GM23338 (cell line): ENCODE data around the gene ADORA2A. TPM values are rescaled to one million over a fixed set of nuclear protein-coding genes. Genes with fewer than 3 reads are reported as not detected.

Experiments used
- ATAC-seq: fragments of 200-7000 bp; cut with Tn5 transposase; 3 replicates; pipeline ENCODE4 v1.9.1; 2020
- DNase-seq: peaks from one replicate; pipeline ENCODE4 v3.0.0-alpha.2; 2015; ENCODE audit warnings: low spot score
- H2AFZ ChIP-seq: fragments of 200-600 bp; sonication (generic); 2 replicates; pipeline ENCODE4 v1.8.0; 2016; ENCODE audit warnings: antibody characterized with exemption, mild to moderate bottlenecking, moderate library complexity
- H3F3A ChIP-seq: fragments of 200-600 bp; sonication (generic); replicated peaks from 2 replicates; pipeline ENCODE4 v1.8.0; 2017; ENCODE audit warnings: antibody characterized with exemption, mixed run types, low read depth
- H3K27ac ChIP-seq: fragments of 200-600 bp; sonication (generic); 2 replicates; pipeline ENCODE4 v1.6.1; 2016; ENCODE audit warnings: low read depth
- H3K27me3 ChIP-seq: fragments of 200-600 bp; sonication (generic); 2 replicates; pipeline ENCODE4 v1.8.0; 2016; ENCODE audit warnings: mild to moderate bottlenecking, mixed run types, moderate library complexity; ENCODE audit not compliant: insufficient read depth
- H3K36me3 ChIP-seq: fragments of 200-600 bp; sonication (generic); 2 replicates; pipeline ENCODE4 v1.8.0; 2016; ENCODE audit warnings: mild to moderate bottlenecking; ENCODE audit not compliant: insufficient read depth
- H3K4me1 ChIP-seq: fragments of 200-600 bp; sonication (generic); 2 replicates; pipeline ENCODE4 v1.8.0; 2016; ENCODE audit warnings: mild to moderate bottlenecking, moderate library complexity; ENCODE audit not compliant: insufficient read depth
- H3K4me2 ChIP-seq: fragments of 200-600 bp; sonication (generic); 2 replicates; pipeline ENCODE4 v1.7.1; 2017; ENCODE audit warnings: mixed run types
- H3K4me3 ChIP-seq: fragments of 200-600 bp; sonication (generic); 2 replicates; pipeline ENCODE4 v1.6.1; 2016; ENCODE audit warnings: mixed run types
- H3K79me2 ChIP-seq: fragments of 200-600 bp; sonication (generic); replicated peaks from 2 replicates; pipeline ENCODE4 v1.8.0; 2017; ENCODE audit warnings: mild to moderate bottlenecking; ENCODE audit not compliant: insufficient read depth
- H3K9me2 ChIP-seq: fragments of 200-600 bp; sonication (generic); 2 replicates; pipeline ENCODE4 v1.8.0; 2017; ENCODE audit not compliant: insufficient read depth
- H4K20me1 ChIP-seq: fragments of 200-600 bp; sonication (generic); replicated peaks from 2 replicates; pipeline ENCODE4 v1.8.0; 2017; ENCODE audit warnings: mild to moderate bottlenecking; ENCODE audit not compliant: insufficient read depth
- H3K27ac Mint-ChIP-seq: 2 replicates; pipeline ENCODE4 v1.8.0; 2020; ENCODE audit warnings: inconsistent platforms, mild to moderate bottlenecking, moderate library complexity, mixed read lengths
- H3K27me3 Mint-ChIP-seq: 3 replicates; pipeline ENCODE4 v1.8.0; 2022; ENCODE audit warnings: low read depth, mild to moderate bottlenecking, moderate library complexity, mixed read lengths, inconsistent platforms; ENCODE audit not compliant: insufficient read depth, poor library complexity
- H3K36me3 Mint-ChIP-seq: 3 replicates; pipeline ENCODE4 v1.8.0; 2021; ENCODE audit warnings: low read depth, mild to moderate bottlenecking, inconsistent platforms, moderate library complexity, mixed read lengths
- H3K4me1 Mint-ChIP-seq: 3 replicates; pipeline ENCODE4 v1.8.0; 2020; ENCODE audit warnings: mild to moderate bottlenecking, inconsistent platforms, mixed read lengths
- H3K4me3 Mint-ChIP-seq: 3 replicates; pipeline ENCODE4 v1.8.0; 2021; ENCODE audit warnings: moderate library complexity, mild to moderate bottlenecking, inconsistent platforms, mixed read lengths
- H3K9me3 Mint-ChIP-seq: 3 replicates; pipeline ENCODE4 v1.8.0; 2020; ENCODE audit warnings: moderate library complexity, mild to moderate bottlenecking, inconsistent platforms, mixed read lengths
- REST ChIP-seq: IDR thresholded peaks from one replicate; pipeline ENCODE4 v1.6.1; 2018; ENCODE audit warnings: antibody characterized with exemption; ENCODE audit not compliant: unreplicated experiment
- ZNF462 ChIP-seq: fragments of 250-450 bp; sonication (Bioruptor Pico); IDR thresholded peaks from 2 replicates; pipeline ENCODE4 v1.5.0; 2020; ENCODE audit warnings: mild to moderate bottlenecking, moderate library complexity
- polyA plus RNA-seq: library from polyadenylated mRNA; unstranded; fragments of >200 nt; fragmentation: Nextera tagmentation; extraction: Ambion mirVana; gene quantifications from 2 replicates; pipeline ENCODE4 v1.2.1, GENCODE V29; 2016
- total RNA-seq: library from RNA; depleted of rRNA; stranded (reverse); fragments of >200 nt; shearing (Covaris generic); gene quantifications from 2 replicates; pipeline ENCODE4 v1.2.3, GENCODE V29; 2014

ADORA2A gene
- total and polyA plus RNA-seq, 2 experiments from 2014 or later: 4.1 to 13.5 TPM

- TF ChIP-seq ZNF462 (CRISPR knock-in tag): no peak
These were observed 12.9 kb downstream of the ADORA2A start (continued) for GRCh38 chr22:24440270-24440717.

GRCh38 chr22:24440718-24441405 is 13.5 kb downstream of the ADORA2A start:
- ATAC-seq (no peak), DNase-seq (no peak)
- H3K27me3 ChIP-seq: no peaks in the 10 kb centered on the region
- no peak overlapping the region for H2AFZ ChIP-seq
- no peaks in the 10 kb centered on the region for H4K20me1 ChIP-seq
- no peaks in the 10 kb centered on the region; the same call in 1 of the 3 replicates for H3K36me3 Mint-ChIP-seq
- peaks cover 4% of the 10 kb centered on the region for H3K27me3 Mint-ChIP-seq
- no peaks in the 10 kb centered on the region for H3K9me2 ChIP-seq
- H3K27ac Mint-ChIP-seq: no peak overlapping the region
- H3K9me3 Mint-ChIP-seq: no peaks in the 10 kb centered on the region
- H3F3A ChIP-seq: no peaks in the 10 kb centered on the region
- H3K27ac ChIP-seq: no peak overlapping the region
- no peak overlapping the region for H3K4me3 Mint-ChIP-seq
- H3K36me3 ChIP-seq: no peaks in the 10 kb centered on the region
- no peak overlapping the region for H3K4me3 ChIP-seq
- H3K4me2 ChIP-seq: no peak overlapping the region
- no peaks in the 10 kb centered on the region for H3K79me2 ChIP-seq
- no peaks in the 10 kb centered on the region; the same call in 1 of the 2 replicates for H3K4me1 ChIP-seq
- H3K4me1 Mint-ChIP-seq: peaks cover 7% of the 10 kb centered on the region; the same call in 2 of the 3 replicates
- TF ChIP-seq ZNF462 (CRISPR knock-in tag) (no peak), REST (no peak)
